Activated naive CD4-positive, alpha-beta T cell treated with anti-CD3 and anti-CD28 coated beads, Interleukin-2, amount 50 U/mL, for 72 hours (primary cell): ENCODE measurements around the gene PITPNC1. TPM values are rescaled to one million over a fixed set of nuclear protein-coding genes. Genes with fewer than 3 reads are reported as not detected.
"Not testable (repeated sequence)": the region's sequence is repeated elsewhere in the genome, so short reads cannot be mapped to it uniquely, and the experiment has no call there.

ENCODE experiments used
- ATAC-seq, 2 donors: fragments of 150-1000 bp; cut with Tn5 transposase; 2 replicates each; pipeline ENCODE4 v1.10.0; 2021; ENCODE audit warnings: mild to moderate bottlenecking in 2 of 2, moderate library complexity in 2 of 2
- DNase-seq, 2 donors: peaks; one replicate each; pipeline ENCODE4 v3.0.0; 2021 to 2022; ENCODE audit warnings: low spot score in 2 of 2
- H3K27ac Mint-ChIP-seq, 2 donors: one replicate each; pipeline ENCODE4 v1.8.0; 2022; ENCODE audit warnings: mild to moderate bottlenecking in 2 of 2, mixed read lengths in 2 of 2
- H3K36me3 Mint-ChIP-seq, 2 donors: one replicate each; pipeline ENCODE4 v1.8.0; 2022; ENCODE audit warnings: mixed read lengths in 2 of 2
- H3K9me3 Mint-ChIP-seq, 2 donors: one replicate each; pipeline ENCODE4 v1.8.0; 2022; ENCODE audit warnings: mixed read lengths in 2 of 2
- total RNA-seq, 2 donors: library from RNA; stranded (reverse); gene quantifications; one replicate each; pipeline ENCODE4 v1.2.3, GENCODE V29; 2022

The PITPNC1 gene
- total RNA-seq, 2 donors from 2014 or later: 56.8 to 65.3 TPM

DNA sequence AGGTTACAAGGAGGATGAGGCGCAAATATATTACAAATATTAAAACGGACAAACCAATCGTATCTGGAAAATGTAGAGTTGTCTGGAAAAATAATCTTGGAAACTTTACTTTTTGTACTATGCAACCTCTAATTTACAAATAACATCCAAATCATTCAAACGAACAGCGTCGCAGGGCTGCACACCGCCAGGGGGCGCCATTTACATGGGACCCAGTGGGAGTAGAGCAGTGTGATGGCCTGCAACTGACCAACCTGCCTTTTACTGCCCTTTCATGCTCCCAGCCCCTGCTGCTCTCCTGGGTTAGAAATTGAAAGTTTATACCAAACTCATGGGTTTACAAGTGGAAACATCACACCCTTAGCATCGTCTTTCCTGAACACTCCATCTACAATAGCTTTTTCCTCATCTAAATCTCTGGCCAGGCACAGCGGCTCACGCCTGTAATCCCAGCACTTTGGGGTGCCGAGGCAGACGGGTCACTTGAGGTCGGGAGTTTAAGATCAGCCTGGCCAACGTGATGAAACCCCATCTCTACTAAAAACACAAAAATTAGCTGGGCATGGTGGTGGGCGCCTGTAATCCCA, 10.0 kb downstream of the PITPNC1 start:
- Mint-ChIP-seq H3K36me3 (peaks cover 0 to 10% of the 10 kb centered on the region in 2 donors), H3K27ac (peak overlapping the region; percentile 41 to 84), H3K9me3 (no peaks in the 10 kb centered on the region)
- ATAC-seq: no peak
- DNase-seq: peak; percentile 68 to 76

DNA sequence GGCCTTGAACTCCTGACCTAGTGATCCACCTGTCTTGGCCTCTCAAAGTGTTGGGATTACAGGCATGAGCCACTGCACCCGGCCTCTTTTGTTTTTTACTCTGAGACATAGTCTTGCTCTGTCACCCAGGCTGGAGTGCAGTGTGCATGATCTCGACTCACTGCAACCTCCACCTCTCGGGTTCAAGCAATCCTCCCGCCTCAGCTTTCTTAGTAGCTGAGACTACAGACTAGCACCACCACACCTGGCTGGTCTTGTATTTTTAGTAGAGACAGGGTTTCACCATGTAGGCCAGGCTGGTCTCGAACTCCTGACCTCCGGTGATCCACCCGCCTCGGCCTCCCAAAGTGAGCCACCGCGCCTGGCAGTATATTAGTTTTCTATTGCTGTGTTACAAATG, 11.5 kb downstream of the PITPNC1 start:
- DNase-seq, H3K9me3 Mint-ChIP-seq, ATAC-seq: not testable (repeated sequence)
- Mint-ChIP-seq H3K36me3 (peaks cover 0 to 20% of the 10 kb centered on the region in 2 donors), H3K27ac (peak overlapping the region; percentile 41 to 77)

DNA sequence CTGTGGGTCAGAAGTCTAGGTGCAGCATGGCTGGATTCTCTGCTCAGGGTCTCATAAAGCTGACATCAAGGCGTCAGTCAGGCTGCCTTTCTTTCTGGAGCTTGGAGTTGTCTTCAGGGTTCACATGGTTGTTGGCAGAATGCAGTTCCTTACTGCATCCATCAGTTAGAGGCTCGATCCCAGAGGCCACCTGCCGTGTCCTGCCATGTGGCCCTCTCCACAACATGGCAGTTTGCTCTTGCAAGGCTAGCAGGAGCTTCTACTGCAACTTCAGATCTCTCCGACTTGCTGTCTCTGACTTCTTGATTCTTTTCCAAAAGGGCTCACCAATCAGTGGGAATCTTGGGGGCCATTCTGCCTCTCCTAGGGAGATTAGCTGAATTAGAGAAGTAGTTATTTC, 11.9 kb downstream of the PITPNC1 start:
- Mint-ChIP-seq H3K9me3 (no peaks in the 10 kb centered on the region), H3K36me3 (peaks cover 0 to 20% of the 10 kb centered on the region in 2 donors), H3K27ac (peak overlapping the region in 1 of 2 donors; percentile 97)
- ATAC-seq: no peak
- DNase-seq: no peak

DNA sequence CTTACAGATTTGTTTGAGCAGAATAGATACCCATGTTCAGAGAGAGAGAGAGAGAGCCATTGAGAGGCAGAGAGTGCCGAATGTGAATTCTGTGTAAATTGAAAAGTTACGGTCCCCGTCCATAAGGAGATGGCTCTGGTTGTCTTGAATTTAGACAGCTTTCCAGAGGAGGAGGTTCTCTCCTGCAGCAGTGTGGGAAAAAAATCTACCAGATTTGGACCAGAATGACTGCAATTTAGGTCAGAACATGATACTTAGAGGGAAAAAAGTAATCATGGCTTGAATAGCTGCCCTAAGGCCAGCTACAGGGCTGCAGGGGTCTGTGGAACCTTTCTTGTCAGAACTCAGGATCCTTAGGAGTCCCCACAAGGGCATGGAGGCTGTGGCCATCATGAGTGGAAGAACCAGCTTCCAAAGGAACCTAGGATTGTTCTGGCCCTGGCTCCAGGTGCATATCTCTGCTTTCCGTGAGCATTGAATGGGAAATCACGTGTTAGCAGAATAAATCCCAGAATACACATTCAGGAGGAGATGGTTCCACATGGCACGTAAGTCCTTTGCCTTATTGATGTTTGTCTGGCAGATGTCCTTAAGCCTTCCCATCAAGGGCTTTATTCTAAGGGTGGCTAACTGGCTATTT, 13.0 kb downstream of the PITPNC1 start:
- peak; percentile 4 to 6 for ATAC-seq
- Mint-ChIP-seq H3K36me3 (peaks cover 0 to 23% of the 10 kb centered on the region in 2 donors), H3K27ac (peak overlapping the region; percentile 81 to 97), H3K9me3 (no peaks in the 10 kb centered on the region)
- no peak for DNase-seq

DNA sequence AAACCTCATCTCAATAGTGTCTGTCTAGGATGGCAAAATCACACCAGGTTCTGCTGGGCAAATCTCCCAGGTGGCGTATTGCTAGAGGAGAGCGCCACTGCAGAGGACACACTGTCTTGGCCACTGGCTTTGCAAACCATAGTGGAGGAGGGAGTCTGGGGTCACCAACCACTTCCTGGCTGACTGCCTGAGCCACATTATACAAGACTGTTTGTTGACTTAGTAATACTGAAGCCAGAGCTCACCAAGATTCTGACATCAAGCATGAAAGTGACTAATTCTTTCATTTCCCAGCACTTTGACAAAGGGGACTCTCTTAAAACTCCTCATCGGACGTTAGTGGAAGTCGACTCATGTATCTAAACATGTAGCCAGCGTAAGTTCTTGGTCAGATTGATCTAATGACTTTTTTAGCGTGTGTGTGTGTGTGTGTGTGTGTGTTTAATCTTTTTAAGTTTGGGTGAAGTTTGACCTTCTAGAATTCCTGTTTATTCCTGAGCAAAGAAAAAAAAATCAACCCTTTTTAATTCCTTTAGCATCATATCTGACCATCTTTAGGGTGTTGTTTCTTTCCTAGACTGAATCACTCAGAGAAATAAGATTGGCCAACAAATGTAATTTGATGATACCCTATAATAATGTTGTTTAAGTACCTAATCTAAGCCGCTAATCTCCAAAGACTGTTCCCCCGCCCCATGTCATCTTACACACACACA, 13.7 kb downstream of the PITPNC1 start:
- peaks cover 0 to 18% of the 10 kb centered on the region in 2 donors for H3K36me3 Mint-ChIP-seq

DNA sequence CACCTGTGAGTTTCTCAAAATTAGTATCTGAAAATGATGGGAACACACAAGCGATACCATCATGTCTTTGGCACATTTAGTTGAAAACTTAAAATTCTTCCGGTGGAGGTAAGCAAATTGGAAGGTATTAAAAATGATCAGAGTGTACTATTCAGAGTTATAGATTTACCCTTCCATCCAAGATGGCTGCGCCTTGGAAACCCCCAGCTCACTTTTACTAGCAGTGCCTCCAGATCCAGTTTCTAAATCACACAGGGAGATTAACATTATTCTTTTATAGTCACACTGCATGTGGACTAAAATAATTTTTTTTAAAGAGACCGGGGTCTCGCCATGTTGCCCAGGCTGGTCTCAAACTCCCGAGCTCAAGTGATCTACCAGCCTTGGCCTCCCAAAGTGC, 15.0 kb downstream of the PITPNC1 start:
- DNase-seq (no peak), ATAC-seq (no peak)
- Mint-ChIP-seq H3K36me3 (peaks cover 0 to 18% of the 10 kb centered on the region in 2 donors), H3K27ac (peak overlapping the region; percentile 81 to 97), H3K9me3 (no peaks in the 10 kb centered on the region)

More for the DNA sequence above, 13.7 kb downstream of the PITPNC1 start:
- peak overlapping the region; percentile 81 to 97 for H3K27ac Mint-ChIP-seq
- H3K9me3 Mint-ChIP-seq: no peaks in the 10 kb centered on the region
- DNase-seq: peak; percentile 69 to 83
- peak; percentile 96 to 97 for ATAC-seq

DNA sequence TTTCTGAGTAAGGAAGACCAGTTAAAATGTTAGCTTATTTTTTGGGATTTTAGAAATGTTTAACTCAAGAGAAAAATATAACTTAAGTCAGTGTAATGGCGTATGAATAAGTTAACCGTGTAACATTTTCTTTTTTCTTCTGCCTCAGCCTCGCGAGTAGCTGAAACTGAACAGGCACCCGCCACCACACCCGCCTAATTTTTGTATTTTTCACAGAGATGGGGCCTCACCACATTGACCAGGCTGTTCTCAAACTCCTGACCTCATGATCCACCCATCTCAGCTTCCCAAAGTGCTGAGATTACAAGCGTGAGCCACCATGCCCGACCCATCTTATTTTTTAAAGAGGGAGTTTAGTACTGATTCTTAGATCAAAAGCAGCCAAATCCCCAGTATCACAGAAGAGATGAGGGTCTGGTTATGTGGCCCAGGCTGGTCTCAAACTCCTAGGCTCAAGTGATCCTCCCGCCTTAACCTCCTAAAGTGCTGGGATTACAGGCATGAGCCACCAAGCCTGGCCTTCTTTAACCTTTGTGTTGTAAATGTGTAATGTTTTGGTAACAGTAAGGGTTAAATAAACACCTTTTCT, 16.8 kb downstream of the PITPNC1 start:
- H3K9me3 Mint-ChIP-seq: no peaks in the 10 kb centered on the region
- peaks cover 8 to 31% of the 10 kb centered on the region in 2 donors for H3K36me3 Mint-ChIP-seq
- ATAC-seq (no peak), DNase-seq (no peak)
- peak overlapping the region; percentile 74 to 85 for H3K27ac Mint-ChIP-seq

DNA sequence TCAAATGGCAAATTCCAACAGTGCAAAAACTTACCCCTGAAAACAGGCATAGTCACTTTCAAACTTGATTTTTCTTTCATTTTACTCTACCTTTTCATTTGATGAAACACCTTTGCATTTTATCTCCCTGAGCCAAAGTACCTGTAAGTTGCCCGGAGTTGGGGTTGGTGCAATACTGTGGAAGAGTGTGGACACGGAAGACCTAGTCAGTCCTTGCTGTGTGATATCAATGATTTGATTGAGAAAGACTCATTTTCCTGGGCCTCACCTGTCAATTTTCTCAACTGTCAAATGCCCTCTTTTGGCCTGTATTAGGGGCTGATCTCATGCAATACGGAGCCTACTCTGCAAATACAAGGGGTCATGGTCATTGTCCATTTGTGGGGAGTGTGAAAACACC, 22.6 kb downstream of the PITPNC1 start:
- Mint-ChIP-seq H3K36me3 (peaks cover 13 to 24% of the 10 kb centered on the region in 2 donors), H3K9me3 (no peaks in the 10 kb centered on the region), H3K27ac (peak overlapping the region; percentile 92)
- DNase-seq: no peak
- ATAC-seq: no peak

DNA sequence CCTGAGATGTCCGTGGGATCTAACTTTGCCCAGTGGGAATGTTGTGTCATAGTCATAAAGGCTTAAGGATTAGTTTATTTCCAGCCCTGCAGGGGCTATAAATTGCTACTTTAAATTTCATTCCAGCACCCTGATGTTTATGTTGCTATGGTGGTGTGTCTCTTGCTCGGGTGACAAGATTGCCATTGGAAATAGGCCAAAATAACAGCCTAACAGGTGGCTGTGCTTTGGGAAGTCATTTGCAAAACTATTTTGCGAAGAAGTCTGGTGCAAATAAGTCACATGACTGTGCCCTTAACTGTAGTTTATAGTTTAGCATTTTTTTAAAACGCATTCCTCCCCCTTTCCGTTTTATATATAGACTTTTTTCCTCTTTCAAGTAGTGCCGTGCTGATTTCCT, 23.1 kb downstream of the PITPNC1 start:
- Mint-ChIP-seq H3K27ac (peak overlapping the region; percentile 87 to 92), H3K36me3 (peaks cover 13 to 20% of the 10 kb centered on the region in 2 donors), H3K9me3 (no peaks in the 10 kb centered on the region)
- ATAC-seq: peak in 1 of 2 donors; percentile 40
- no peak for DNase-seq

DNA sequence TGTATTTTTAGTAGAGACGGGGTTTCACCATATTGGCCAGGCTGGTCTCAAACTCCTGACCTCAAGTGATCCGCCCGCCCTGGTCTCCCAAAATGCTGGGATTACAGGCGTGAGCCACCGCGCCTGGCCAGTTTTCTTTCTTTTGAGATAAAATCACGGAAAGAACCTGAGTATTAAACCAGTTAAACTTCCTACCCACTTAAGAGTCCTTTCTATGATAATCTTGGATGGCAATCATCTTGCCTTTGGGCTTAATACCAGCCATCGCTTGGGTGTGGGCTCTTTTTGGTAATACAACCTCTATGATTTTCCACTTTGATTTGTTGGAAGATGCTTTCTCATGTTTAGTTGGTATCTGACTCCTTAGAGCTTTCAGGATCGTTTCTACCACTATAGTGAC, 24.0 kb downstream of the PITPNC1 start:
- Mint-ChIP-seq H3K36me3 (peaks cover 13 to 24% of the 10 kb centered on the region in 2 donors), H3K27ac (peak overlapping the region; percentile 59 to 92), H3K9me3 (no peaks in the 10 kb centered on the region)
- DNase-seq (no peak), ATAC-seq (peak; percentile 29 to 39)

DNA sequence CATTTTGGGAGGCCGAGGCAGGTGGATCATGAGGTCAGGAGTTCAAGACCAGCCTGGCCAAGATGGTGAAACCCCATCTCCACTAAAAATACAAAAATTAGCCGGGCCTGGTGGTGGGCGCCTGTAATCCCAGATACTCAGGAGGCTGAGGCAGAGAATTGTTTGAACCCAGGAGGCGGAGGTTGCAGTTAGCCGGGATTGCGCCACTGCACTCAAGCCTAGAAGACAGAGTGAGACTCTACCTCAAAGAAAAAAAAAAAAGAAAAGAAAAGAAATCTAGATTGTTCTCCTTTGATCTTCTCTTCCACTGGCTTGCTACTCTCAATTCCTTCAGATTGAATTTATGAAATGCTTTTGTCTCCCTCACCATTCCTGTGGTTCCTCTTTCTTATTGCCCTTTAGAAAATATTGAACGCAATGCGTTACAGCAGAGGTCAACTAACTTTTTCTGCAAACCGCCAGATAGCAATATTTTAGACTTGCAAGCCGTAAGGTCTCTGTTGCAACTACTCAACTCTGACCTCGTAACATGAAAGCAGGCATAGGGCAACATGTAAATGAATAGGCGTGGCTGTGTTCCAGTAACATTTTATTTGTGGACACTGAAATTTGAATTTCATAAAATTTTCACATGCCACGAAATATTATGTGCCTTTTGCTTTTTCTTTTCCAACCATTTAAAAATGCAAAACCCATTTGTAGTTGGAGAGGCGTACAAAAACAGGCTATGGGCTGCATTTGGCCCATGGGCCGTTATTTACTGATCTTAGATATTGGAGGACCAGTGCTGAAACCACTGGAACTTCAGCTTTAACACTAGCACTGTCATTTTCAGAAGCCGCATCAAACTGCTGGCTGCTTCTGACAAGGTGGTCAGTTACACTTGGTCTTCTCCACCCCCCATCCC, 24.8 kb downstream of the PITPNC1 start:
- H3K36me3 Mint-ChIP-seq: peaks cover 13 to 25% of the 10 kb centered on the region in 2 donors
- H3K9me3 Mint-ChIP-seq: no peaks in the 10 kb centered on the region
- ATAC-seq: no peak
- peak overlapping the region; percentile 59 to 92 for H3K27ac Mint-ChIP-seq
- no peak for DNase-seq

DNA sequence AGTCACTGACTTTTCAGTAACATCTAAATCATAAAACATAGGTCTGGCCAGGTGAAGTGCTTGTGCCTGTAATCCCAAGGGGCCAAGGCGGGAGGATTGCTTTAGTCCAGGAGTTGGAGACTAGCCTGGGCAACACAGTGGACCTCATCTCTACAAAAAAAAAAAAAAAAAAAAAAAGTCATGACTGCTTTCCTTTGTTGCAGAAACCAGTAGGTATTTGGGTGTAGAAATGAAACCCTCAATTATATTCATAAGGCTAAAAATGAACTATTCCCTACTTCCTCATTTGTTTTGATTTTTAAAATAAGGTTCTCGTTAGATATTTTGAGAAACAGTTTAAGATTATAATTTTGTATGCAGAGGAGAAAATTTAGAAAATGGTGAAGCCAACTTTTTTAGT, 26.0 kb downstream of the PITPNC1 start:
- Mint-ChIP-seq H3K27ac (peak overlapping the region; percentile 44 to 92), H3K9me3 (no peaks in the 10 kb centered on the region)

DNA sequence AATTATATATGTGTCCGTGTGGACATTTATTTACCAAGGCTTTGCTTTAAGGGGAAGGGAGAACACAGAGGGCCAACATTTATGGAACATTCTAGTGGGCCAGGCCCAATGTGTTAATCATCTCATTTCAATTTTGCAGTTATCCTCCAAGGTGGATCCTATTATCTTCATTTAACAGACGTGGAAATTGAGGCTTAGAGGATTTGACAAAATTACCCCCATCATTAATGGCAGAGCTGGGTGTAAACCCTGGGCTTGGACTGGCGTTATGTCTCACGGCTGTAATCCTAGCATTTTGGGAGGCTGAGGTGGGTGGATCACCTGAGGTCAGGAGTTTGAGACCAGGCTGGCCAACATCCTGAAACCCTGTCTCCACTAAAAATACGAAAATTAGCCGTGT, 26.4 kb downstream of the PITPNC1 start:
- Mint-ChIP-seq H3K36me3 (peaks cover 7 to 15% of the 10 kb centered on the region in 2 donors), H3K9me3 (no peaks in the 10 kb centered on the region), H3K27ac (peak overlapping the region in 1 of 2 donors; percentile 92)
- ATAC-seq: no peak
- no peak for DNase-seq

More for the DNA sequence above, 26.0 kb downstream of the PITPNC1 start:
- peaks cover 11 to 20% of the 10 kb centered on the region in 2 donors for H3K36me3 Mint-ChIP-seq
- no peak for ATAC-seq
- DNase-seq: no peak

DNA sequence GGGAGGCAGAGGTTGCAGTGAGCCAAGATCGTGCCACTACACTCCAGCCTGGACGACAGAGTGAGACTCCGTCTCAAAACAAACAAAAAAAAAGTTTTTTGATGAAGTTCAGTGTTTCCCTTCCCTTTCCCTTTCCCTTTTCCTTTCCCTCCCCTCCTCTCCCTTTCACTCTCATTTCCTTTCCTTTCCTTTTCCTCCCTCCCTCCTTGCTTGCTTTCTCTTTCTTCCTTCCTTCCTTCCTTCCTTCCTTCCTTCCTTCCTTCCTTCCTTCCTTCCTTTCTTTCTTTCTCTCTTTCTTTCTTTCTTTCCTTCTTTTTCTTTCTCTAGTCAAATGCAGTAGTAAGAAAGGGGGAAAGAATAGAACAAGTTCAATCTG, 31.4 kb downstream of the PITPNC1 start:
- not testable (repeated sequence) for ATAC-seq, DNase-seq, H3K9me3 Mint-ChIP-seq
- H3K27ac Mint-ChIP-seq: peak overlapping the region; percentile 62 to 75
- peaks cover 0 to 15% of the 10 kb centered on the region in 2 donors for H3K36me3 Mint-ChIP-seq

DNA sequence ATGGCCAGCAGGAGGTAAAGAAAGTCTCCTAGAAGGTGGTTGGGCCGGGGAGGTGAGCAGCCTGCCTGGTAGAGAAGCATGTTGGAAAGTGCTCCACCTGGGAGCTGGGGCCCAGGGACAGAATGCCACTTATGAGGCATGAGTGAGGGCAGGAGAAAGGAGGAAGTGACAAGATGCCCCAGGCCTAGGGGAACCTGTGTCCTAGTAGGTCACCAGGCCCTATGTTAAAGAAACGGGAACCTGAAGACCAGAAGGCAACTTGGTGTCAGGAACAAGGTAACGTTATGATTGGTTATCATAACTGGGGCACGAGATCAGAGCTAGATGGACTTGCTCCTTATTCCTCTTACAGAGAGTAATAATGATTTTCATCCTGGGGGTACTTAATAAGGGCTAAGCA, 34.3 kb downstream of the PITPNC1 start:
- no peak for ATAC-seq
- Mint-ChIP-seq H3K36me3 (peaks cover 0 to 30% of the 10 kb centered on the region in 2 donors), H3K9me3 (no peaks in the 10 kb centered on the region), H3K27ac (peak overlapping the region; percentile 41 to 80)
- no peak for DNase-seq

DNA sequence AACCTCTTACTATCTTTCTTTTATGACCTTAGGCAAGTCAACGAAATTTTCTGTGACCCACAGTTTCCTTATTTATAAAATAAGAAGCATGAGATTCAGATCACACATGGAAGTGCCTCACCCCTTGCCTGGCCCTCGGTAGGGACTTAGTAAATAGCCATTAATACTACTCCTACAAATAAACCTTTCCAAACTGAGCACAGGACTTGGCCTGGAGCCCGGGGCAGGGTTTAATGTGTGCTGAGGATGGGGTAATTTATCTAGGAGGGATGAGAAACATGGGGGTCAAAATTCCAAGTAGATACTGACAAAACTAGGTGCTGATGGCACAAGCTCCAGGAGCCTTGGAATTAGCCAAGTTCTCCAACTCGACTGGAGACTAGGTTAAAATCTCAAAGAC, 35.0 kb downstream of the PITPNC1 start:
- no peak for DNase-seq
- Mint-ChIP-seq H3K36me3 (peaks cover 0 to 30% of the 10 kb centered on the region in 2 donors), H3K9me3 (no peaks in the 10 kb centered on the region), H3K27ac (peak overlapping the region in 1 of 2 donors; percentile 41)
- no peak for ATAC-seq
